Caco-2 (cell line): Measurements from ENCODE around the gene NEK3. TPM values are rescaled to one million over a fixed set of nuclear protein-coding genes. Genes with fewer than 3 reads are reported as not detected.

Experiments
- BruUV-seq: library from RNA; stranded (reverse); fragments of 400-500 nt; replicated peaks from 2 replicates; lab custom pipeline; 2021; lab: Mats Ljungman, UMichigan
- CTCF ChIA-PET: fragments of 300-600 bp; sonication (Branson Sonifier 250); formaldehyde crosslinking; loops from one replicate; lab custom pipeline; 2022; ENCODE audit warnings: antibody characterized with exemption; lab: Charles Lee
- POLR2A ChIA-PET: fragments of 300-600 bp; sonication (Branson Sonifier 250); formaldehyde crosslinking; loops from one replicate; lab custom pipeline; 2022; ENCODE audit warnings: antibody characterized with exemption; lab: Charles Lee
- DNase-seq, 2 experiments: peaks; one replicate each; pipeline versions ENCODE4 v3.0.0 to v3.0.0-alpha.2; 2020 to 2022
- H3K27me3 ChIP-seq: replicated peaks from 2 replicates; pipeline ENCODE4 v1.6.0; 2011; ENCODE audit warnings: low read length; ENCODE audit not compliant: control insufficient read depth, insufficient read depth
- H3K36me3 ChIP-seq: 2 replicates; pipeline ENCODE4 v1.5.1; 2011; ENCODE audit warnings: low read length; ENCODE audit not compliant: control insufficient read depth, insufficient read depth
- H3K4me1 ChIP-seq: fragments of 250-450 bp; sonication (Bioruptor Pico); 2 replicates; pipeline ENCODE4 v1.5.1; 2020; ENCODE audit warnings: mild to moderate bottlenecking
- H3K4me3 ChIP-seq: 2 replicates; pipeline ENCODE4 v1.5.1; 2011; ENCODE audit warnings: low read depth, mild to moderate bottlenecking, control low read depth, low read length
- H3K9me3 ChIP-seq: fragments of 250-450 bp; sonication (Bioruptor Pico); 2 replicates; pipeline ENCODE4 v1.5.1; 2020; ENCODE audit warnings: mild to moderate bottlenecking, moderate library complexity
- H3K27ac Mint-ChIP-seq: one replicate; pipeline ENCODE4 v1.8.0; 2022; ENCODE audit warnings: mixed read lengths; ENCODE audit not compliant: unreplicated experiment
- H3K27me3 Mint-ChIP-seq: one replicate; pipeline ENCODE4 v1.8.0; 2022; ENCODE audit warnings: mixed read lengths; ENCODE audit not compliant: insufficient read depth, unreplicated experiment
- H3K36me3 Mint-ChIP-seq: one replicate; pipeline ENCODE4 v1.8.0; 2022; ENCODE audit warnings: mild to moderate bottlenecking, mixed read lengths; ENCODE audit not compliant: insufficient read depth, unreplicated experiment
- H3K4me1 Mint-ChIP-seq: one replicate; pipeline ENCODE4 v1.8.0; 2022; ENCODE audit warnings: low read depth, mixed read lengths; ENCODE audit not compliant: unreplicated experiment
- H3K4me3 Mint-ChIP-seq: one replicate; pipeline ENCODE4 v1.8.0; 2022; ENCODE audit warnings: mild to moderate bottlenecking, moderate library complexity, mixed read lengths; ENCODE audit not compliant: unreplicated experiment
- H3K9me3 Mint-ChIP-seq: one replicate; pipeline ENCODE4 v1.8.0; 2022; ENCODE audit warnings: mixed read lengths; ENCODE audit not compliant: unreplicated experiment
- intact Hi-C: fragments of 100-400 bp; cut with micrococcal nuclease; formaldehyde crosslinking; loops from one replicate; pipeline ENCODE4 v1.10.0; 2022; ENCODE audit not compliant: unreplicated experiment
- total RNA-seq: library from RNA; stranded (reverse); gene quantifications from 2 replicates; pipeline ENCODE4 v1.2.3, GENCODE V29; 2022
- TF ChIP-seq, protein P1 (sequence below), 2 experiments: fragments of 200-600 bp in 1 of 2; IDR thresholded peaks; 1 replicate in 1 of 2; 2 replicates in 1 of 2; pipeline versions ENCODE4 v1.5.1 to v1.8.0; 2011 to 2022; ENCODE audit warnings: antibody characterized with exemption in 1 of 2, control low read depth in 1 of 2, inconsistent platforms in 1 of 2, low read depth in 1 of 2, low read length in 1 of 2, mild to moderate bottlenecking in 1 of 2, moderate library complexity in 1 of 2; ENCODE audit not compliant: insufficient read depth in 1 of 2, severe bottlenecking in 1 of 2, unreplicated experiment in 1 of 2

The NEK3 gene
- total RNA-seq, 1 experiment from 2014 or later: 33.5 TPM

- intact Hi-C loops: no loop called here
- Mint-ChIP-seq H3K4me3 (no peak overlapping the region), H3K27ac (no peak overlapping the region), H3K4me1 (no peaks in the 10 kb centered on the region), H3K36me3 (no peaks in the 10 kb centered on the region), H3K27me3 (no peaks in the 10 kb centered on the region), H3K9me3 (peaks cover 12% of the 10 kb centered on the region)
- Histone ChIP-seq H3K27me3 (no peaks in the 10 kb centered on the region), H3K4me1 (no peaks in the 10 kb centered on the region), H3K4me3 (no peak overlapping the region), H3K9me3 (no peaks in the 10 kb centered on the region), H3K36me3 (no peaks in the 10 kb centered on the region)
- TF ChIP-seq, protein P1, sequence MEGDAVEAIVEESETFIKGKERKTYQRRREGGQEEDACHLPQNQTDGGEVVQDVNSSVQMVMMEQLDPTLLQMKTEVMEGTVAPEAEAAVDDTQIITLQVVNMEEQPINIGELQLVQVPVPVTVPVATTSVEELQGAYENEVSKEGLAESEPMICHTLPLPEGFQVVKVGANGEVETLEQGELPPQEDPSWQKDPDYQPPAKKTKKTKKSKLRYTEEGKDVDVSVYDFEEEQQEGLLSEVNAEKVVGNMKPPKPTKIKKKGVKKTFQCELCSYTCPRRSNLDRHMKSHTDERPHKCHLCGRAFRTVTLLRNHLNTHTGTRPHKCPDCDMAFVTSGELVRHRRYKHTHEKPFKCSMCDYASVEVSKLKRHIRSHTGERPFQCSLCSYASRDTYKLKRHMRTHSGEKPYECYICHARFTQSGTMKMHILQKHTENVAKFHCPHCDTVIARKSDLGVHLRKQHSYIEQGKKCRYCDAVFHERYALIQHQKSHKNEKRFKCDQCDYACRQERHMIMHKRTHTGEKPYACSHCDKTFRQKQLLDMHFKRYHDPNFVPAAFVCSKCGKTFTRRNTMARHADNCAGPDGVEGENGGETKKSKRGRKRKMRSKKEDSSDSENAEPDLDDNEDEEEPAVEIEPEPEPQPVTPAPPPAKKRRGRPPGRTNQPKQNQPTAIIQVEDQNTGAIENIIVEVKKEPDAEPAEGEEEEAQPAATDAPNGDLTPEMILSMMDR (IDR thresholded peaks at IDR 0.05; ENCODE audit: insufficient read depth in 1 of 2, low read depth in 1 of 2, low read length in 1 of 2, severe bottlenecking in 1 of 2, unreplicated experiment in 1 of 2): no peak
- ChIA-PET POLR2A (no interaction called here), CTCF (no interaction called here)
- no TSS peak for BruUV-seq
- DNase-seq: no peak
Measured at GRCh38 chr13:52097197-52097596, 62.2 kb downstream of the NEK3 start.

GRCh38 chr13:52096748-52097147, 62.6 kb downstream of the NEK3 start:
- no peaks in the 10 kb centered on the region for H3K4me1 ChIP-seq
- TF ChIP-seq, protein P1 (IDR thresholded peaks at IDR 0.05; ENCODE audit: insufficient read depth in 1 of 2, low read depth in 1 of 2, low read length in 1 of 2, severe bottlenecking in 1 of 2, unreplicated experiment in 1 of 2): no peak
- no peaks in the 10 kb centered on the region for H3K27me3 Mint-ChIP-seq
- H3K4me3 Mint-ChIP-seq: no peak overlapping the region
- H3K9me3 Mint-ChIP-seq: peaks cover 12% of the 10 kb centered on the region
- no peak overlapping the region for H3K4me3 ChIP-seq
- H3K36me3 Mint-ChIP-seq: no peaks in the 10 kb centered on the region
- H3K36me3 ChIP-seq: no peaks in the 10 kb centered on the region
- H3K9me3 ChIP-seq: no peaks in the 10 kb centered on the region
- H3K27ac Mint-ChIP-seq: no peak overlapping the region
- DNase-seq: no peak
- intact Hi-C loops: no loop called here
- H3K27me3 ChIP-seq: no peaks in the 10 kb centered on the region
- ChIA-PET POLR2A (no interaction called here), CTCF (no interaction called here)
- no peaks in the 10 kb centered on the region for H3K4me1 Mint-ChIP-seq
- no TSS peak for BruUV-seq

GRCh38 chr13:52096062-52096461, 63.3 kb downstream of the NEK3 start:
- no peak overlapping the region for H3K27ac Mint-ChIP-seq
- Histone ChIP-seq H3K27me3 (no peaks in the 10 kb centered on the region), H3K4me1 (no peaks in the 10 kb centered on the region), H3K9me3 (no peaks in the 10 kb centered on the region), H3K36me3 (no peaks in the 10 kb centered on the region), H3K4me3 (no peak overlapping the region)
- peaks cover 12% of the 10 kb centered on the region for H3K9me3 Mint-ChIP-seq
- no peaks in the 10 kb centered on the region for H3K4me1 Mint-ChIP-seq
- intact Hi-C loops: no loop called here
- H3K4me3 Mint-ChIP-seq: no peak overlapping the region
- no peaks in the 10 kb centered on the region for H3K36me3 Mint-ChIP-seq
- no TSS peak for BruUV-seq
- DNase-seq: no peak
- ChIA-PET CTCF (no interaction called here), POLR2A (no interaction called here)
- H3K27me3 Mint-ChIP-seq: no peaks in the 10 kb centered on the region
- TF ChIP-seq, protein P1 (IDR thresholded peaks at IDR 0.05; ENCODE audit: insufficient read depth in 1 of 2, low read depth in 1 of 2, low read length in 1 of 2, severe bottlenecking in 1 of 2, unreplicated experiment in 1 of 2): no peak
